Left ventricle myocardium inferior (tissue), 1 donor: Measurements from ENCODE around the gene ATG4B. TPM values are rescaled to one million over a fixed set of nuclear protein-coding genes. Genes with fewer than 3 reads are reported as not detected.

Experiments
- DNase-seq: peaks from one replicate; pipeline ENCODE4 v3.0.0-alpha.2; 2020
- H3K27ac ChIP-seq: fragments of 200-600 bp; replicated peaks from 2 replicates; pipeline ENCODE4 v1.8.0; 2021
- H3K27me3 ChIP-seq: fragments of 200-600 bp; 2 replicates; pipeline ENCODE4 v1.8.0; 2021; ENCODE audit warnings: low read depth
- H3K36me3 ChIP-seq: fragments of 200-600 bp; 2 replicates; pipeline ENCODE4 v1.8.0; 2021
- H3K4me1 ChIP-seq: fragments of 200-600 bp; 2 replicates; pipeline ENCODE4 v1.8.0; 2021
- H3K4me3 ChIP-seq: fragments of 200-600 bp; 2 replicates; pipeline ENCODE4 v1.8.0; 2021; ENCODE audit warnings: mild to moderate bottlenecking, moderate library complexity
- H3K9me3 ChIP-seq: fragments of 200-600 bp; replicated peaks from 2 replicates; pipeline ENCODE4 v1.8.0; 2021
- intact Hi-C: fragments of 100-400 bp; cut with micrococcal nuclease; formaldehyde crosslinking; loops from one replicate; pipeline ENCODE4 v1.11.0; 2022
- total RNA-seq: library from RNA; stranded (reverse); fragmentation: NEBNext Ultra II Directional; extraction: Animal tissue kit (Norgen Biotek cat#: 25700); gene quantifications from one replicate; pipeline ENCODE4 v1.2.1, GENCODE V29; 2021
- TF ChIP-seq, protein P1 (sequence below): fragments of 200-600 bp; IDR thresholded peaks from 2 replicates; pipeline ENCODE4 v1.8.0; 2021; ENCODE audit warnings: antibody characterized with exemption, mild to moderate bottlenecking, borderline replicate concordance
- donor health status: DM: no; HTN: yes; CAD: no; lungs with severe emphysema.

The ATG4B gene
- total RNA-seq, 1 donor from 2014 or later, result 39.9 TPM

DNA sequence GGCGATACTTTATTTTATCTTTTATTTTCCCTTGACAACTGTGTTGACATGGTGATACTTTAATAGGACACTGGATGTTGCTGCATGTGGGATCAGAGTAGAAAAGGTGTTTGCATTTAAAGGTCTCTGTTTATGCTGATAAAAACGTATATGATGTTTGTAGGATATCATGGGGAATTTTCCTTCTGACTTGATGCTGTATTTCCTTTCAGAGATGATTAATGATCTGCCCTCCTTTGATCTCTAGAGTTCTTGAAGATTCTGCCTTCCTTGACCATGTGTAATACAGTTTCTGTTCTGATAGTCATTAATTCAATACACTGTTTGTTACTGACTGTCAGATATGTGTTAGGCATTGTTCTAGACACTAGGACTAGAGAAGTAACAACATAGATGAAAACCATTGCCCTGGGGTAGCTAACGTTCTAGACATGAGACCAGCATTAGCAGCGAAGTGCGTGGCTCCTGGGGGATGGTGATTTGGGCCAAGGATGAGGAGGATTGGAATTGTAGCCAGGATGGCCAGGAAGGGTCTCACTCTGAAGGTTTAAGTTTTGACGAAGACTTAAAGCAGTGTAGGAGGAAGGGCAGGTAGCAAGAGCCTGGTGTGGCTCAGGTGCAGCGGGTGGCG is 2.8 kb downstream of the ATG4B start:
- DNase-seq, result no peak
- TF ChIP-seq, protein P1, sequence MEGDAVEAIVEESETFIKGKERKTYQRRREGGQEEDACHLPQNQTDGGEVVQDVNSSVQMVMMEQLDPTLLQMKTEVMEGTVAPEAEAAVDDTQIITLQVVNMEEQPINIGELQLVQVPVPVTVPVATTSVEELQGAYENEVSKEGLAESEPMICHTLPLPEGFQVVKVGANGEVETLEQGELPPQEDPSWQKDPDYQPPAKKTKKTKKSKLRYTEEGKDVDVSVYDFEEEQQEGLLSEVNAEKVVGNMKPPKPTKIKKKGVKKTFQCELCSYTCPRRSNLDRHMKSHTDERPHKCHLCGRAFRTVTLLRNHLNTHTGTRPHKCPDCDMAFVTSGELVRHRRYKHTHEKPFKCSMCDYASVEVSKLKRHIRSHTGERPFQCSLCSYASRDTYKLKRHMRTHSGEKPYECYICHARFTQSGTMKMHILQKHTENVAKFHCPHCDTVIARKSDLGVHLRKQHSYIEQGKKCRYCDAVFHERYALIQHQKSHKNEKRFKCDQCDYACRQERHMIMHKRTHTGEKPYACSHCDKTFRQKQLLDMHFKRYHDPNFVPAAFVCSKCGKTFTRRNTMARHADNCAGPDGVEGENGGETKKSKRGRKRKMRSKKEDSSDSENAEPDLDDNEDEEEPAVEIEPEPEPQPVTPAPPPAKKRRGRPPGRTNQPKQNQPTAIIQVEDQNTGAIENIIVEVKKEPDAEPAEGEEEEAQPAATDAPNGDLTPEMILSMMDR, result no peak

GRCh38 chr2:241641631-241642030 is 4.1 kb downstream of the ATG4B start:
- intact Hi-C loops, result no loop called here
- Histone ChIP-seq H3K4me3 (no peak overlapping the region), H3K9me3 (peaks cover 5% of the 10 kb centered on the region), H3K27me3 (no peaks in the 10 kb centered on the region), H3K27ac (peak overlapping the region; percentile 35), H3K4me1 (peaks cover 69% of the 10 kb centered on the region), H3K36me3 (peaks cover 6% of the 10 kb centered on the region)
- TF ChIP-seq, protein P1, result peak; percentile 9
- DNase-seq, result no peak

More for the DNA sequence above, 2.8 kb downstream of the ATG4B start:
- H3K27ac ChIP-seq, result peak overlapping the region; percentile 35
- peaks cover 6% of the 10 kb centered on the region for H3K36me3 ChIP-seq
- intact Hi-C loops, result no loop called here
- no peaks in the 10 kb centered on the region for H3K27me3 ChIP-seq
- peaks cover 5% of the 10 kb centered on the region for H3K9me3 ChIP-seq
- peaks cover 68% of the 10 kb centered on the region for H3K4me1 ChIP-seq
- no peak overlapping the region for H3K4me3 ChIP-seq

DNA sequence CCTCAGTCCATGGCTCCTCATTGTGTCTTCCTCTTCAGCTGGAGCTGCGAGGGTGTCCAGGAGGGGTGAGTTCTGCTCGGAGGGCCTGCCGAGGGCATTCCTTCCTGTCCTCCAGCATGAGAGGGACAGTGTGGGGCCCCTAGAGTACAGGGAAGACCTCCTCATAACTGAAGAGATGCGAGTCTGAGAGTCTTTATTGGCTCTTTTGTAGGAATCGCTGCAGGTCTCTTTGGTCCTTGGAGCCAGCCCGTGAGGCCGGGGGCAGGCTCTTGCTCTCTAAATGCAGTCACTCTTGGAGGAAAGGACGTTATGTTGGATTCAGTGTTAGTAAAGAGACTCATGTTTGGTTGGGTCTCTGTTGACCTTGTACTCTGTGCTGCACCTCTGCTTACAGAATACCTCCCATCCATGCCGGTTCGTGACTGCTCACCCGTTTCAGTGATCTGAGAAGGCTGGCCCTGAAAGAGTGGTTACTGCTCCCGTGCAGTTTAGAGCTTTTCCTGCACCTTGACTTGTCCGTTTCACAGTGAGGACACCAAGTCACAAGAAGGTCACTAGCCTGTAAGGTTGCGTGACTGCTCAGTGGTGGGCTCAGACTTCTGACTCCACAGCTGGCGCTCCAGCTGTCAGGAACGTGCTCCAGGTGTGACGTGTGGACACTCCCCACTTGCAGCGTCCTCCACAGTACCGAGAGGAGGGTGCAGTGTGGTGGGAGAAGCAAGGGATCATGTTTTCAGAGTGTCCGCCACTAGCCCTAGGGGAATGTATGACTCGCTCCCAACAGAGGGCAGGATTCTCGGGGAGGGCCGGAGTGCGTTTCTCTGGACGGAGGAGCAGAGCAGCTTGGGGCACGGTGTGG is 7.8 kb downstream of the ATG4B start:
- Histone ChIP-seq H3K9me3 (no peaks in the 10 kb centered on the region), H3K27me3 (no peaks in the 10 kb centered on the region), H3K4me3 (no peak overlapping the region), H3K36me3 (no peaks in the 10 kb centered on the region), H3K27ac (no peak overlapping the region), H3K4me1 (peaks cover 76% of the 10 kb centered on the region)
- no peak for DNase-seq
- TF ChIP-seq, protein P1, result no peak
- intact Hi-C loops, result no loop called here

GRCh38 chr2:241645915-241646645 is 8.6 kb downstream of the ATG4B start:
- H3K9me3 ChIP-seq, result no peaks in the 10 kb centered on the region
- H3K27me3 ChIP-seq, result no peaks in the 10 kb centered on the region
- peaks cover 71% of the 10 kb centered on the region for H3K4me1 ChIP-seq
- peaks cover 2% of the 10 kb centered on the region for H3K36me3 ChIP-seq
- TF ChIP-seq, protein P1, result no peak
- no peak for DNase-seq
- H3K27ac ChIP-seq, result no peak overlapping the region
- no peak overlapping the region for H3K4me3 ChIP-seq
- intact Hi-C loops, result no loop called here

- H3K36me3 ChIP-seq, result peaks cover 26% of the 10 kb centered on the region
- TF ChIP-seq, protein P1, result no peak
- peaks cover 56% of the 10 kb centered on the region for H3K4me1 ChIP-seq
- H3K27me3 ChIP-seq, result no peaks in the 10 kb centered on the region
- no peak overlapping the region for H3K27ac ChIP-seq
- no peak overlapping the region for H3K4me3 ChIP-seq
- intact Hi-C loops, result no loop called here
- H3K9me3 ChIP-seq, result no peaks in the 10 kb centered on the region
- no peak for DNase-seq
These were observed 11.0 kb downstream of the ATG4B start for GRCh38 chr2:241648453-241648852.
